Prostate gland (tissue), 2 donors: ENCODE data around the gene FAM110A.

ENCODE experiments used
- CTCF ChIP-seq, 4 experiments: fragments of 200-600 bp in 2 of 4; fragments of 450-650 bp in 2 of 4; sonication (generic) in 2 of 4; IDR thresholded peaks; 1 replicate in 3 of 4; 2 replicates in 1 of 4; pipeline ENCODE4 v1.5.1; 2016 to 2019; ENCODE audit warnings: antibody characterized with exemption in 4 of 4, mild to moderate bottlenecking in 2 of 4, moderate library complexity in 2 of 4
- POLR2A ChIP-seq: fragments of 450-650 bp; IDR thresholded peaks from one replicate; pipeline ENCODE4 v1.6.1; 2016; ENCODE audit warnings: antibody characterized with exemption, mild to moderate bottlenecking

- TF ChIP-seq CTCF (IDR thresholded peaks at IDR 0.05) (no peak), POLR2A (no peak)
These were observed 37.2 kb downstream of the FAM110A start for GRCh38 chr20:870758-871157.
